Left kidney (tissue), 2 donors: Measurements from ENCODE around the gene ZNHIT2. TPM values are rescaled to one million over a fixed set of nuclear protein-coding genes. Genes with fewer than 3 reads are reported as not detected.

ENCODE experiments used
- DNase-seq: peaks from one replicate; pipeline ENCODE4 v3.0.0-alpha.2; 2013
- polyA plus RNA-seq: library from polyadenylated mRNA; unstranded; fragments of 120-200 nt; gene quantifications from one replicate; pipeline ENCODE4 v1.2.1, GENCODE V29; 2013; ENCODE audit not compliant: insufficient read length

ZNHIT2 gene
- polyA plus RNA-seq, 1 donor = 4.8 TPM

- DNase-seq = no peak
These were observed 39.4 kb downstream of the ZNHIT2 start for GRCh38 chr11:65078151-65078550.

- no peak for DNase-seq
These were observed 40.0 kb downstream of the ZNHIT2 start for GRCh38 chr11:65077451-65077850.

GRCh38 chr11:65072631-65072966 is 44.9 kb downstream of the ZNHIT2 start:
- DNase-seq = no peak

- no peak for DNase-seq
These were observed 45.4 kb downstream of the ZNHIT2 start for GRCh38 chr11:65071907-65072630.

- DNase-seq = no peak
These were observed 48.3 kb downstream of the ZNHIT2 start for GRCh38 chr11:65069217-65069616.

GRCh38 chr11:65067446-65067845 is 50.1 kb downstream of the ZNHIT2 start:
- DNase-seq = no peak

- DNase-seq = no peak
These were observed 50.7 kb downstream of the ZNHIT2 start for GRCh38 chr11:65066805-65067291.

Other genes with a start within 250 kb of the ZNHIT2 start
- gene EHD1, start 239.1 kb downstream of the ZNHIT2 start, polyA plus RNA-seq = 56.5 TPM
- 16.4 TPM for gene ATG2A, start 200.5 kb downstream of the ZNHIT2 start, polyA plus RNA-seq
- gene PPP2R5B, start 193.0 kb downstream of the ZNHIT2 start, polyA plus RNA-seq = 18.5 TPM
- 2.6 TPM for gene GPHA2, start 181.8 kb downstream of the ZNHIT2 start, polyA plus RNA-seq
- 0.88 TPM for gene MAJIN, start 145.6 kb downstream of the ZNHIT2 start, polyA plus RNA-seq
- 3.2 TPM for gene BATF2, start 120.7 kb downstream of the ZNHIT2 start, polyA plus RNA-seq
- gene ARL2, start 103.5 kb downstream of the ZNHIT2 start, polyA plus RNA-seq = 45.6 TPM
- gene SNX15, start 90.3 kb downstream of the ZNHIT2 start, polyA plus RNA-seq = 22.3 TPM
- 10.4 TPM for gene SAC3D1, start 76.5 kb downstream of the ZNHIT2 start, polyA plus RNA-seq
- 10.0 TPM for gene NAALADL1, start 59.1 kb downstream of the ZNHIT2 start, polyA plus RNA-seq
- 23.1 TPM for gene CDCA5, start 33.7 kb downstream of the ZNHIT2 start, polyA plus RNA-seq
- 26.0 TPM for gene ZFPL1, start 33.5 kb downstream of the ZNHIT2 start, polyA plus RNA-seq
- 93.3 TPM for gene VPS51, start 21.5 kb downstream of the ZNHIT2 start, polyA plus RNA-seq
- gene TM7SF2, start 5.8 kb downstream of the ZNHIT2 start, polyA plus RNA-seq = 63.8 TPM
- gene FAU, start 4.4 kb upstream of the ZNHIT2 start, polyA plus RNA-seq = 474 TPM
- 52.6 TPM for gene MRPL49, start 4.6 kb upstream of the ZNHIT2 start, polyA plus RNA-seq
- 47.1 TPM for gene SYVN1, start 16.8 kb upstream of the ZNHIT2 start, polyA plus RNA-seq
- not detected for gene SPDYC, start 52.5 kb upstream of the ZNHIT2 start, polyA plus RNA-seq
- gene CAPN1, start 64.2 kb upstream of the ZNHIT2 start, polyA plus RNA-seq = 86.6 TPM
- 35.0 TPM for gene POLA2, start 144.3 kb upstream of the ZNHIT2 start, polyA plus RNA-seq
- gene CDC42EP2, start 197.2 kb upstream of the ZNHIT2 start, polyA plus RNA-seq = 8.6 TPM
- gene DPF2, start 216.2 kb upstream of the ZNHIT2 start, polyA plus RNA-seq = 99.3 TPM
- 0.60 TPM for gene TIGD3, start 237.1 kb upstream of the ZNHIT2 start, polyA plus RNA-seq